Fibroblast of skin of right biceps (primary cell): ENCODE results near the gene LINC00237.
A peak's percentile ranks its signal among the peaks of the same experiment; 100 is the strongest.

ENCODE experiments used
- DNase-seq: peaks from one replicate; pipeline ENCODE4 v3.0.0-alpha.2; 2013

The LINC00237 gene

GRCh38 chr20:21106171-21107017, at the start of gene LINC00237:
Gene LINC00237 (minus strand): TSS chr20:21106358.
- DNase-seq, result no peak

GRCh38 chr20:21155268-21155667, 49.1 kb upstream of the LINC00237 start:
- DNase-seq, result no peak

- DNase-seq, result no peak
Observed at GRCh38 chr20:21154692-21155091, 48.5 kb upstream of the LINC00237 start.

GRCh38 chr20:21151791-21152190, 45.6 kb upstream of the LINC00237 start:
- no peak for DNase-seq

- no peak for DNase-seq
Observed at GRCh38 chr20:21149344-21149743, 43.2 kb upstream of the LINC00237 start.

GRCh38 chr20:21147593-21147992, 41.4 kb upstream of the LINC00237 start:
- DNase-seq, result no peak

GRCh38 chr20:21146215-21146614, 40.1 kb upstream of the LINC00237 start:
- DNase-seq, result no peak

GRCh38 chr20:21145424-21145823, 39.3 kb upstream of the LINC00237 start:
- no peak for DNase-seq

GRCh38 chr20:21143194-21143890, 37.2 kb upstream of the LINC00237 start:
- DNase-seq, result no peak

- no peak for DNase-seq
Observed at GRCh38 chr20:21141825-21142224, 35.7 kb upstream of the LINC00237 start.

GRCh38 chr20:21139881-21140566, 33.9 kb upstream of the LINC00237 start:
- no peak for DNase-seq

GRCh38 chr20:21137078-21137477, 30.9 kb upstream of the LINC00237 start:
- DNase-seq, result no peak

- no peak for DNase-seq
Observed at GRCh38 chr20:21136015-21136732, 30.0 kb upstream of the LINC00237 start.

- no peak for DNase-seq
Observed at GRCh38 chr20:21134883-21135493, 28.8 kb upstream of the LINC00237 start.

GRCh38 chr20:21133917-21134622, 27.9 kb upstream of the LINC00237 start:
- no peak for DNase-seq

GRCh38 chr20:21133404-21133803, 27.2 kb upstream of the LINC00237 start:
- no peak for DNase-seq

GRCh38 chr20:21129861-21130260, 23.7 kb upstream of the LINC00237 start:
- DNase-seq, result no peak

GRCh38 chr20:21127201-21127981, 21.2 kb upstream of the LINC00237 start:
- no peak for DNase-seq

GRCh38 chr20:21126581-21126870, 20.4 kb upstream of the LINC00237 start:
- no peak for DNase-seq

GRCh38 chr20:21125849-21126580, 19.9 kb upstream of the LINC00237 start, which contains the start of gene KIZ:
Gene KIZ (plus strand): TSS chr20:21126082. CDS start chr20:21126116, 34 bp downstream.
- peak; percentile 93 for DNase-seq
